ENCODE data around the gene AGBL2.
"Not testable (repeated sequence)": the region's sequence is repeated elsewhere in the genome, so short reads cannot be mapped to it uniquely, and the experiment has no call there.

AGBL2 gene, protein sequence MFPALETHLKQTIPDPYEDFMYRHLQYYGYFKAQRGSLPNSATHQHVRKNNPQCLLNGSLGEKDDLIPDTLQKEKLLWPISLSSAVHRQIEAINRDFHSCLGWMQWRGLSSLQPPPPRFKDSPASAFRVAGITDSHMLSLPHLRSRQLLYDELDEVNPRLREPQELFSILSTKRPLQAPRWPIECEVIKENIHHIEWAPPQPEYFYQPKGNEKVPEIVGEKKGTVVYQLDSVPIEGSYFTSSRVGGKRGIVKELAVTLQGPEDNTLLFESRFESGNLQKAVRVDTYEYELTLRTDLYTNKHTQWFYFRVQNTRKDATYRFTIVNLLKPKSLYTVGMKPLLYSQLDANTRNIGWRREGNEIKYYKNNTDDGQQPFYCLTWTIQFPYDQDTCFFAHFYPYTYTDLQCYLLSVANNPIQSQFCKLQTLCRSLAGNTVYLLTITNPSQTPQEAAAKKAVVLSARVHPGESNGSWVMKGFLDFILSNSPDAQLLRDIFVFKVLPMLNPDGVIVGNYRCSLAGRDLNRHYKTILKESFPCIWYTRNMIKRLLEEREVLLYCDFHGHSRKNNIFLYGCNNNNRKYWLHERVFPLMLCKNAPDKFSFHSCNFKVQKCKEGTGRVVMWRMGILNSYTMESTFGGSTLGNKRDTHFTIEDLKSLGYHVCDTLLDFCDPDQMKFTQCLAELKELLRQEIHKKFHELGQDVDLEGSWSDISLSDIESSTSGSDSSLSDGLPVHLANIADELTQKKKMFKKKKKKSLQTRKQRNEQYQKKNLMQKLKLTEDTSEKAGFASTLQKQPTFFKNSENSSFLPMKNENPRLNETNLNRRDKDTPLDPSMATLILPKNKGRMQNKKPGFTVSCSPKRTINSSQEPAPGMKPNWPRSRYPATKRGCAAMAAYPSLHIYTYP

GRCh38 chr11:47715082-47715669 lies at the start of gene AGBL2:
AGBL2 (minus strand) TSS chr11:47715369; CDS start chr11:47714650, 719 bp downstream.
- Histone ChIP-seq H3K4me1 (ENCODE audit: control insufficient read depth in 1 of 2, insufficient read depth in 1 of 2, low read depth in 1 of 2, low read length in 1 of 2) (peaks cover 15 to 16% of the 10 kb centered on the region in 2 experiments), H3K27ac (peak within 1 kb of the TSS; percentile 74), H3K36me3 (peaks cover 26% of the 10 kb centered on the region), H3K27me3 (no peaks in the 10 kb centered on the region), H3K9me3 (no peaks in the 10 kb centered on the region), H3K4me3 (ENCODE audit: low read depth in 1 of 2, low read length in 1 of 2) (peak within 1 kb of the TSS; percentile 75 to 91)
- no peak for TF ChIP-seq CTCF (IDR thresholded peaks at IDR 0.05)

DNA sequence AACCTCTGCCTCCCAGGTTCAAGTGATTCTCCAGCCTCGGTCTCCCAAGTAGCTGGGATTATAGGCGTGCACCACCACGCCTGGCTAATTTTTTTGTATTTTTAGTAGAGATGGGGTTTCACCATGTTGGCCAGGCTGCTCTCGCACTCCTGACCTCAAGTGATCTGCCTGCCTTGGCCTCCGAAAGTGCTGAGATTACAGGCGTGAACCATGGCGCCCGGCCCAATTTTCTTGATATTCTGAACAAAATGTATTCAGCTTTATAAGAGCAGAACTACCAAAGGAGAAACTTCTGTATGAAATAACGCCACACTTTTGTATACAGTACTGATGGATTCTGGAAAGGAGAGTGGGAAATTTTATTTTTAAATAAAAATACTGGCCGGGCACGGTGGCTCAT lies 44.1 kb upstream of the AGBL2 start:
- H3K4me3 ChIP-seq (ENCODE audit: low read depth in 1 of 2, low read length in 1 of 2); H3K27ac ChIP-seq; H3K4me1 ChIP-seq (ENCODE audit: control insufficient read depth in 1 of 2, insufficient read depth in 1 of 2, low read depth in 1 of 2, low read length in 1 of 2); H3K9me3 ChIP-seq; H3K27me3 ChIP-seq: not testable (repeated sequence)
- peaks cover 62% of the 10 kb centered on the region for H3K36me3 ChIP-seq

DNA sequence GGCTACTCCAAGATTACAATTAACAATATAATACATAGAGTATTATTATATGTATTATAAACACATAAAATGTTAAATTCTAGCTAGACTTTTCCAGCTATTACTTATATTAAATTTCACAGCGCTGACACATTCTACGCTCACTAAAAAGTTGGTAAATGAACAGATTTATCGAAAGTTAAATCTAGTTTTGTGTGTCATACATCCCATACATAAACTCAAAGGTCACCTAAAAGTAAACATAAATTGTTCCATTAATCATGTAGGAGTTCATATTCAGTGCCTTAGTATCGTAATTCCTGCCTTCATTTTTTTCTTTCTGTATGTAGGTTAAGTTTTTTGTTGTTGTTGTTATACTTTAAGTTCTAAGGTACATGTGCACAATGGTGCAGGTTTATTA lies 41.0 kb upstream of the AGBL2 start:
- H3K9me3 ChIP-seq: no peaks in the 10 kb centered on the region
- peaks cover 76% of the 10 kb centered on the region for H3K36me3 ChIP-seq
- no peaks in the 10 kb centered on the region for H3K27me3 ChIP-seq
- H3K4me1 ChIP-seq (ENCODE audit: control insufficient read depth in 1 of 2, insufficient read depth in 1 of 2, low read depth in 1 of 2, low read length in 1 of 2): no peaks in the 10 kb centered on the region
- no peak overlapping the region for H3K27ac ChIP-seq
- no peak overlapping the region for H3K4me3 ChIP-seq (ENCODE audit: low read depth in 1 of 2, low read length in 1 of 2)
- TF ChIP-seq CTCF (IDR thresholded peaks at IDR 0.05): no peak

DNA sequence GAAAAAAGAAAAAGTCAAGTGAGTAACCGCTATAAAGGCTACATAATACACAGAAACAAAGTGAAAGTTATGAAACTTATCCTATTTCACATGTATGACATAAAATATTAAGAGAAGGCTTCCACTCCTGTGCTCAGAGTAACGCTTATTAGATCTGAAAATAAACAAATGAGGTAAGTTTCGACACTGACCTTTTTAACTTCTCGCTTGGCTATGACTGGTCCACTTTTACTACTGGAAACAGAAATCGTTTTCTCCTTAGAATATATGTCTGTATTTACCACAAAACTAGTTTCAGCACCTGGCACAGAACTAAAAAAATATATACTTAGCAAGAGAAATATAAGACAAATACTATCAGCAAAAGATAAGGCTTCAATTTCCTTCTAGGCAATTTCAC lies 35.6 kb upstream of the AGBL2 start:
- H3K4me1 ChIP-seq (ENCODE audit: control insufficient read depth in 1 of 2, insufficient read depth in 1 of 2, low read depth in 1 of 2, low read length in 1 of 2): no peaks in the 10 kb centered on the region
- no peaks in the 10 kb centered on the region for H3K27me3 ChIP-seq
- peaks cover 90% of the 10 kb centered on the region for H3K36me3 ChIP-seq
- no peak overlapping the region for H3K4me3 ChIP-seq (ENCODE audit: low read depth in 1 of 2, low read length in 1 of 2)
- H3K27ac ChIP-seq: no peak overlapping the region
- no peak for TF ChIP-seq CTCF (IDR thresholded peaks at IDR 0.05)
- H3K9me3 ChIP-seq: no peaks in the 10 kb centered on the region

- H3K36me3 ChIP-seq: peaks cover 98% of the 10 kb centered on the region
- not testable (repeated sequence) for H3K27me3 ChIP-seq; H3K4me1 ChIP-seq (ENCODE audit: control insufficient read depth in 1 of 2, insufficient read depth in 1 of 2, low read depth in 1 of 2, low read length in 1 of 2)
These were observed 27.3 kb upstream of the AGBL2 start for GRCh38 chr11:47742494-47742893.

DNA sequence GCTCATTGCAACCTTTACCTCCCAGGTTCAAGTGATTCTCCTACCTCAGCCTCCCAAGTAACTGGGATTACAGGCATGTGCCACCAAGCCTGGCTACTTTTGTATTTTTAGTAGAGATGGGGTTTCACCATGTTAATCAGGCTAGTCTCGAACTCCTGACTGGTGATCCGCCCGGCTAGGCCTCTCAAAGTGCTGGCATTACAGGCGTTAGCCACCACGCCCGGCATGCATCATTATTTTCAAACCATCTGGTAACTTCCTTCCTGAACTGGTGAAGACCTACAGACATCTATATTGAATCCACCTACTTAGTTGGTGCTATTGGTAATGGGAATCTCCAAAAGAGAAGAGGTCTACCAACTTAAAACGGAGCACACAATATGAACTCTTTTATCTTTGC lies 22.6 kb upstream of the AGBL2 start:
- H3K27ac ChIP-seq: not testable (repeated sequence)

More at GRCh38 chr11:47742494-47742893, 27.3 kb upstream of the AGBL2 start:
- H3K27ac ChIP-seq; H3K9me3 ChIP-seq; H3K4me3 ChIP-seq (ENCODE audit: low read depth in 1 of 2, low read length in 1 of 2): not testable (repeated sequence)

More for the DNA sequence above, 22.6 kb upstream of the AGBL2 start:
- H3K4me1 ChIP-seq (ENCODE audit: control insufficient read depth in 1 of 2, insufficient read depth in 1 of 2, low read depth in 1 of 2, low read length in 1 of 2); H3K9me3 ChIP-seq; H3K4me3 ChIP-seq (ENCODE audit: low read depth in 1 of 2, low read length in 1 of 2); H3K27me3 ChIP-seq: not testable (repeated sequence)
- peaks cover 98% of the 10 kb centered on the region for H3K36me3 ChIP-seq
